Cardiac muscle cell (in vitro differentiated cells and primary cell): ENCODE results near the gene MEFV. TPM values are rescaled to one million over a fixed set of nuclear protein-coding genes. Genes with fewer than 3 reads are reported as not detected.

Experiments used
- DNase-seq, 2 donors: peaks; one replicate each; pipeline versions ENCODE4 v3.0.0 to v3.0.0-alpha.2; 2010 to 2017; ENCODE audit warnings: low read depth in 1 of 2, low spot score in 1 of 2
- H3K27ac ChIP-seq: fragments of 200-600 bp; sonication (generic); 2 replicates; pipeline ENCODE4 v1.5.1; 2016
- H3K27me3 ChIP-seq: fragments of 200-600 bp; sonication (generic); 2 replicates; pipeline ENCODE4 v1.6.0; 2016; ENCODE audit warnings: control low read depth
- H3K36me3 ChIP-seq: fragments of 200-600 bp; sonication (generic); 2 replicates; pipeline ENCODE4 v1.5.1; 2016; ENCODE audit warnings: control low read depth
- H3K4me1 ChIP-seq: fragments of 200-600 bp; sonication (generic); 2 replicates; pipeline ENCODE4 v1.8.1; 2017; ENCODE audit warnings: low read depth, mild to moderate bottlenecking, mixed run types
- H3K4me3 ChIP-seq: fragments of 200-600 bp; sonication (generic); 2 replicates; pipeline ENCODE4 v1.5.1; 2016; ENCODE audit warnings: mild to moderate bottlenecking
- H3K9me3 ChIP-seq: fragments of 200-600 bp; sonication (generic); 2 replicates; pipeline ENCODE4 v1.5.1; 2017; ENCODE audit warnings: low read depth, mild to moderate bottlenecking, control low read depth
- CTCF ChIP-seq: IDR thresholded peaks from 2 replicates; pipeline ENCODE4 v1.5.1; 2012; ENCODE audit warnings: low read depth, mild to moderate bottlenecking, low read length
- polyA plus RNA-seq: library from polyadenylated mRNA; unstranded; fragments of >200 nt; fragmentation: Nextera tagmentation; extraction: Ambion mirVana; gene quantifications from 2 replicates; pipeline ENCODE4 v1.2.1, GENCODE V29; 2016
- total RNA-seq: library from RNA; depleted of rRNA; stranded (reverse); fragments of >200 nt; gene quantifications from 2 replicates; pipeline ENCODE4 v1.2.3, GENCODE V29; 2016

MEFV gene, protein sequence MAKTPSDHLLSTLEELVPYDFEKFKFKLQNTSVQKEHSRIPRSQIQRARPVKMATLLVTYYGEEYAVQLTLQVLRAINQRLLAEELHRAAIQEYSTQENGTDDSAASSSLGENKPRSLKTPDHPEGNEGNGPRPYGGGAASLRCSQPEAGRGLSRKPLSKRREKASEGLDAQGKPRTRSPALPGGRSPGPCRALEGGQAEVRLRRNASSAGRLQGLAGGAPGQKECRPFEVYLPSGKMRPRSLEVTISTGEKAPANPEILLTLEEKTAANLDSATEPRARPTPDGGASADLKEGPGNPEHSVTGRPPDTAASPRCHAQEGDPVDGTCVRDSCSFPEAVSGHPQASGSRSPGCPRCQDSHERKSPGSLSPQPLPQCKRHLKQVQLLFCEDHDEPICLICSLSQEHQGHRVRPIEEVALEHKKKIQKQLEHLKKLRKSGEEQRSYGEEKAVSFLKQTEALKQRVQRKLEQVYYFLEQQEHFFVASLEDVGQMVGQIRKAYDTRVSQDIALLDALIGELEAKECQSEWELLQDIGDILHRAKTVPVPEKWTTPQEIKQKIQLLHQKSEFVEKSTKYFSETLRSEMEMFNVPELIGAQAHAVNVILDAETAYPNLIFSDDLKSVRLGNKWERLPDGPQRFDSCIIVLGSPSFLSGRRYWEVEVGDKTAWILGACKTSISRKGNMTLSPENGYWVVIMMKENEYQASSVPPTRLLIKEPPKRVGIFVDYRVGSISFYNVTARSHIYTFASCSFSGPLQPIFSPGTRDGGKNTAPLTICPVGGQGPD
- total RNA-seq: not detected in 2 replicates
- not detected in 2 replicates for polyA plus RNA-seq

GRCh38 chr16:3256146-3256865 lies at the start of gene MEFV:
MEFV (minus strand) TSS chr16:3256633; CDS start chr16:3256587, 46 bp downstream.
- Histone ChIP-seq H3K4me1 (no peaks in the 10 kb centered on the region), H3K27me3 (no peaks in the 10 kb centered on the region), H3K9me3 (no peaks in the 10 kb centered on the region), H3K36me3 (no peaks in the 10 kb centered on the region), H3K4me3 (no peak within 1 kb of the TSS), H3K27ac (no peak within 1 kb of the TSS)
- TF ChIP-seq CTCF: no peak
- DNase-seq: peak in 1 of 2 donors; percentile 64

GRCh38 chr16:3306078-3306477 lies 49.6 kb upstream of the MEFV start:
- no peak for DNase-seq
- no peaks in the 10 kb centered on the region for H3K27me3 ChIP-seq
- TF ChIP-seq CTCF: no peak
- H3K4me3 ChIP-seq: peak overlapping the region; percentile 47
- H3K36me3 ChIP-seq: peaks cover 8% of the 10 kb centered on the region
- H3K9me3 ChIP-seq: no peaks in the 10 kb centered on the region
- peak overlapping the region; percentile 92 for H3K27ac ChIP-seq
- peaks cover 7% of the 10 kb centered on the region for H3K4me1 ChIP-seq

- H3K27me3 ChIP-seq: no peaks in the 10 kb centered on the region
- peaks cover 8% of the 10 kb centered on the region for H3K36me3 ChIP-seq
- H3K4me3 ChIP-seq: peak within 1 kb of the TSS; percentile 47
- H3K4me1 ChIP-seq: peaks cover 7% of the 10 kb centered on the region
- H3K27ac ChIP-seq: peak within 1 kb of the TSS; percentile 92
- DNase-seq: peak; percentile 93 to 94
- peak; percentile 22 for TF ChIP-seq CTCF
- H3K9me3 ChIP-seq: no peaks in the 10 kb centered on the region
Measured at GRCh38 chr16:3305109-3306068, 49.0 kb upstream of the MEFV start, which contains the start of the genes TIGD7 and ZNF75A. TIGD7 (minus strand) TSS chr16:3305430; CDS start chr16:3300614, 4,816 bp downstream. ZNF75A (plus strand) TSS chr16:3305497; CDS start chr16:3308429, 2,932 bp downstream.

GRCh38 chr16:3304370-3304769 lies 47.9 kb upstream of the MEFV start:
- Histone ChIP-seq H3K36me3 (peaks cover 8% of the 10 kb centered on the region), H3K27me3 (no peaks in the 10 kb centered on the region), H3K9me3 (no peaks in the 10 kb centered on the region), H3K27ac (peak overlapping the region; percentile 92), H3K4me3 (peak overlapping the region; percentile 47), H3K4me1 (peaks cover 7% of the 10 kb centered on the region)
- peak in 1 of 2 donors; percentile 27 for DNase-seq
- TF ChIP-seq CTCF: no peak
